HG03521 (cell line): ENCODE measurements around the gene ZNF276.
"Not testable (repeated sequence)": the region's sequence is repeated elsewhere in the genome, so short reads cannot be mapped to it uniquely, and the experiment has no call there.

Source experiments
- ATAC-seq: cut with Tn5 transposase; IDR thresholded peaks from one replicate; pipeline ENCODE4 v1.9.1; 2021; ENCODE audit warnings: mild to moderate bottlenecking, moderate library complexity; ENCODE audit not compliant: unreplicated experiment

Gene ZNF276

DNA sequence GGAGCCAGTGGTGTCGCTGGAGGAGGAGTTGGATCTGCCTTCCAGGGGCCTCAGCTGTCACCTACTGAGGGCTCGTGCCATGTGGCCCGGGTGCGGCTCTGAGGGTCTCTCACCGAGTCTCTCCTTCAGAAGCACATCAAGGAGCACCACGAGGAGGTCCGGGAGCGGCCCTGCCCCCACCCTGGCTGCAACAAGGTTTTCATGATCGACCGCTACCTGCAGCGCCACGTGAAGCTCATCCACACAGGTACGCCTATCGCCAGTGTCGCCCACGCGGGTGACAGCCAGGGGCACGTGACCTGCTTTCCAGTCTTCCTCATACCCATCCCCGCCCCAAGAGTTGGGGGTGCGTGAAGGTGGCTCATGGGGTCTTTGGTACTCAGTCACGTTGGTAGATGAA lies 12.5 kb downstream of the ZNF276 start:
- ATAC-seq = no peak

GRCh38 chr16:89736554-89736953 lies 15.2 kb downstream of the ZNF276 start:
- ATAC-seq = no peak

- no peak for ATAC-seq
Measured at GRCh38 chr16:89737341-89738071, 16.2 kb downstream of the ZNF276 start.

- no peak for ATAC-seq
Measured at GRCh38 chr16:89738072-89738377, 16.7 kb downstream of the ZNF276 start.

- ATAC-seq = no peak
Measured at GRCh38 chr16:89738538-89739317, 17.4 kb downstream of the ZNF276 start.

DNA sequence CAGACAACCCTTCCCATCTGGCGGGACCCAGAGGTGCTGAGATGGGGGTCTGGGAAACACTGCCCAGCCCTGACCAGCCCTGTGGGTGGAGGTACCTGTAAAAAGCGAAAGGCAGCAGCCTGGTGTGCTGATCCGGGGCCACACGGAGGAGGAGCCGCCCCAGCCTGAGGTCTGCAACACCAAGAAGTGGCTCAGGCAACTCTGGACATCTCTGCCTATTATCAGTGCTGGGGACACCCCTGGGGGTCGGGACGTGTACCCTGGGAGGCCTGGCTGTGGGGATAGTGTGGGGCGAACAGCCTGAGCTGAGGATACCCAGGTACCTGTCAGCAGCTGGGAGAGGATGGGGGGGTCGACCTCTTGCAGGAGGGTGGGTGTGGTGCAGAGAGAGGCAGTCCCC lies 18.0 kb downstream of the ZNF276 start:
- no peak for ATAC-seq

- ATAC-seq = no peak
Measured at GRCh38 chr16:89741342-89742014, 20.1 kb downstream of the ZNF276 start.

- no peak for ATAC-seq
Measured at GRCh38 chr16:89742948-89743347, 21.6 kb downstream of the ZNF276 start.

DNA sequence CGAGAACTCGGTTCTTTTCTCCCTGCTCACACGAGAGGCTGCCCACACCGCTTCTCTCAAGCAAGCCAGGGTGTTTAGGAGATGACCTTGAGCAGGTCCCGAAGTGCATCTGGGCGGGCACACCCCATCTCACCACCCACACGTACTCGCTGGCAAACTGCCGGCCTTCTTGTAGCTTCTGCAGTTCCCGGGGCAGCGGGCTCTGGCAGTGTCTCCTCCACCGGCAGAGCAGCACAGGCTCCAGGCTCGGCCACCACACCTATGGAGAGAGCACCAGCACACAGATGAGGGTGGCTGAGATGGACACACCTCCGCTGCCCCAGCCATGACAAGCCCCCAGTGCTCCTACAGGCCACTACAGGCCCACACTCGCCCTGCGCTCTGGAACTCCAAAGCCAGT lies 23.5 kb downstream of the ZNF276 start:
- no peak for ATAC-seq

DNA sequence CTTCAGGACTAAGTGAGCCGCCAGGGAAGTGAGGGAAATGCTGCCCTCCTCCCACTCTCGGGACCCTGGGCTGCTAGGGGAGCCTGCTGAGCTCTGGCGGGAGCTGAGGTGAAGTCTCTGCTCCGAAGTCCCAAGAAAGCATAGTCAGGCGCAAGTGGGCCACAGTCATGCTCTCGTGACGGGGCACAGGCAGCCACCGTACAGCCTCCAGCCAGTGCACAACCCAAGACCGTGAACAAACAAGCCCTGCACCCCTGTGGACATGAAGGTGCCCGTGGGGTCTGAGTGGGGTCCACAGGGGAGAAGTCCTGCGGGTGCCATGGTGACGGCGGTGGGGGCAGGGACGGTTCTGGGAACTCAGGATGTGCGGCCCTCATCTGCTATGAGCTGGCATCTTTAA lies 24.7 kb downstream of the ZNF276 start:
- ATAC-seq = no peak

GRCh38 chr16:89748076-89748475 lies 26.7 kb downstream of the ZNF276 start:
- ATAC-seq = no peak

GRCh38 chr16:89748921-89749320 lies 27.6 kb downstream of the ZNF276 start:
- no peak for ATAC-seq

- no peak for ATAC-seq
Measured at GRCh38 chr16:89749637-89750036, 28.3 kb downstream of the ZNF276 start.

GRCh38 chr16:89759746-89760340 lies 38.5 kb downstream of the ZNF276 start:
- no peak for ATAC-seq

GRCh38 chr16:89761304-89761922 lies 40.1 kb downstream of the ZNF276 start:
- no peak for ATAC-seq

GRCh38 chr16:89764711-89765201 lies 43.4 kb downstream of the ZNF276 start:
- peak; percentile 88 for ATAC-seq

DNA sequence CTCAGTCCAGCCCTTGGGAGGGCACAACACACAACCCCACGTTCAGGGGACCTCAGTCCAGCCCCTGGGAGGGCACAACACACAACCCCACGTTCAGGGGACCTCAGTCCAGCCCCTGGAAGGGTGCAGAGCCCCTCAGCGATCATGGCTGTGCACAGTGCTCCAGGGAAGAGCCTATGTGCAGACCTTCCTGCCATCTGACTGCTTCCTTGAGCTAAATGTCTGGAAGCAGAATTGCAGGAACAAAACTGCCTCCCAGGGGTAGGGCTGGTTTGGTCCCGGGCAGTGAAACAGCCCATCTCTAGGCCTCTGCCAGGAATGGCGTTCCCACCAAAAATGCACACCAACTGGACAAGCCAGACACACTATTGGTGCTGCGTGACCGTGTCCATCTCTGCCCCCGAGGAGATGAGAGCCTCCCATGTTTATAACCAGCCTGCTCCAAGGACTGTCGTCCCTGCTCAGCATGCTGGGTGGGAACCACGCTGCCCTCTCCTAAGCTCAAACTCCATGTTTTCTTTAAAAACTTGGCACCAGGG lies 44.0 kb downstream of the ZNF276 start:
- ATAC-seq = no peak

DNA sequence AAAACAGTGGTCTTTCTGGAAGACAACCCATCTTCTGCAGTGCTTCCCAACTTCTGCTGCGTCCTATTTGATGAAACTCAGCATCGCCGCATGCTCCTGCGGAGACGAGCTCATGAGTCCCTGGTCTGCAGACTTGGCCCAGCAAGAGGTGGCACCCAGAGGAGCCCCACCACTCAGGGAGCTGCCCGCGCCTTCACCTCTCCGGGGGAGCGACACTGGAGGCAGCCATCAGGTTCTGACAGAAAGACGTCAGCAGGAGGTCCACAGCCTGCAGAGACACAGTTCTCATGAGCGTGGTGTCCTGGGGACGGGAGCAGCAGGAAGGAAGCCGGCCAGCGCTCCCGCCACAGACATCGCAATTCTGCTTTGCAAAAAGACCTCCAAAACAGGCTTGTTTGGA lies 49.0 kb downstream of the ZNF276 start:
- ATAC-seq = no peak

GRCh38 chr16:89775223-89775622 lies 53.9 kb downstream of the ZNF276 start:
- ATAC-seq = no peak

GRCh38 chr16:89778211-89778610 lies 56.9 kb downstream of the ZNF276 start:
- ATAC-seq = not testable (repeated sequence)
